KMS-11 (cell line): ENCODE data around the gene VASP.

ENCODE experiments used
- H2AFZ ChIP-seq: fragments of 200-600 bp; sonication (generic); 2 replicates; pipeline ENCODE4 v1.6.1; 2016; ENCODE audit warnings: antibody characterized with exemption, mixed run types, low read depth
- H3K27ac ChIP-seq: fragments of 200-600 bp; sonication (generic); 2 replicates; pipeline ENCODE4 v1.6.1; 2016; ENCODE audit warnings: mild to moderate bottlenecking, mixed run types
- H3K27me3 ChIP-seq: fragments of 200-600 bp; sonication (generic); 2 replicates; pipeline ENCODE4 v1.6.1; 2017; ENCODE audit warnings: mild to moderate bottlenecking, low read depth, mixed run types, moderate library complexity; ENCODE audit not compliant: insufficient read depth
- H3K36me3 ChIP-seq: fragments of 200-600 bp; sonication (generic); 2 replicates; pipeline ENCODE4 v1.6.1; 2017; ENCODE audit warnings: mild to moderate bottlenecking, mixed run types; ENCODE audit not compliant: insufficient read depth
- H3K4me1 ChIP-seq: fragments of 200-600 bp; sonication (generic); 2 replicates; pipeline ENCODE4 v1.6.1; 2016; ENCODE audit warnings: mild to moderate bottlenecking, low read depth, mixed run types; ENCODE audit not compliant: poor library complexity, severe bottlenecking
- H3K4me2 ChIP-seq: fragments of 200-600 bp; sonication (generic); 2 replicates; pipeline ENCODE4 v1.7.0; 2016; ENCODE audit warnings: mild to moderate bottlenecking, mixed run types
- H3K4me3 ChIP-seq: fragments of 200-600 bp; sonication (generic); IDR thresholded peaks from 2 replicates; pipeline ENCODE4 v1.6.1; 2017; ENCODE audit warnings: low read depth, low read length, mixed read lengths; ENCODE audit not compliant: insufficient read depth
- H3K79me2 ChIP-seq: fragments of 200-600 bp; sonication (generic); 2 replicates; pipeline ENCODE4 v1.6.1; 2016; ENCODE audit warnings: low read depth, mixed run types; ENCODE audit not compliant: insufficient read depth
- H3K9ac ChIP-seq: fragments of 200-600 bp; sonication (generic); 2 replicates; pipeline ENCODE4 v1.6.1; 2016; ENCODE audit warnings: mild to moderate bottlenecking, mixed run types
- H4K20me1 ChIP-seq: fragments of 200-600 bp; sonication (generic); 2 replicates; pipeline ENCODE4 v1.6.1; 2016; ENCODE audit warnings: mild to moderate bottlenecking, mixed run types; ENCODE audit not compliant: insufficient read depth
- TF ChIP-seq, protein P1 (sequence below): fragments of 200-600 bp; sonication (generic); conservative IDR thresholded peaks from 2 replicates; pipeline ENCODE4 v1.6.1; 2017; ENCODE audit warnings: low read depth, mild to moderate bottlenecking, antibody characterized with exemption, low read length, moderate library complexity, mixed read lengths

VASP gene

DNA sequence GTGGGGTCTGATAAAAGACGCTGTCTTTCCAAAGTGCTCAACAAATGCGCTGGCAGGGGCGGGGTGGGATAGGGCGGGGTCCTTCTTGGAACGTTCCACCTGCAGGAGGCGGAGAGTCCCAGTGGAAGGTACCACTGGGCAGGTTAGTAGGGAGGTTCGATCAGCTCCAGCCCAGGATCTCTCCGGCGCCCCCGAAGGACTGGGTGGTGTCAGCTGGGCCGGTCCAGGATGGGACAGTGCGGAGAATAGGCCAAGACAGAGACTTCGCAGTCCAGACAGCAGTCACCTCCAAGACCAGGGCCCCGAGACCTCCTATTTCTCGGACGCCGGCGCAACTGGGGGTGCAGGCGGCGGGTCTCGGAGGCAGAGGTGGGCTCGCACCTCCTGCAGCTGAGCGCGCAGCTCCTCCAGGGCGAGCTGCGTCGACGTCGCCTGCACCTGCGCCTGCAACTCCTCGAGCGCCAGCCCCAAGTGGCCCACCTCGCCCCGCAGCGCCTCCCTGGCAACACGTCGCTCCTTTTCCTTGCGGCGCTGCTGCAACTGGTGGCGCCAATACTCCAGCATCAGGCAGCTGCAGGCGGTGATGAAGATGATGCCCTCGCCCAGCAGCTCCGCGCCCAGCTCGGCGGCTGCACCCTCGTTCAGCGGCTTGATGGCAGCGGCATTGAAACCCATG lies 21.6 kb downstream of the VASP start:
- Histone ChIP-seq H3K27ac (no peak overlapping the region), H3K4me2 (no peak overlapping the region), H3K79me2 (no peaks in the 10 kb centered on the region), H2AFZ (no peak overlapping the region), H3K4me1 (no peaks in the 10 kb centered on the region), H3K9ac (no peak overlapping the region), H3K4me3 (no peak overlapping the region), H3K36me3 (no peaks in the 10 kb centered on the region), H4K20me1 (no peaks in the 10 kb centered on the region), H3K27me3 (no peaks in the 10 kb centered on the region)
- TF ChIP-seq, protein P1, sequence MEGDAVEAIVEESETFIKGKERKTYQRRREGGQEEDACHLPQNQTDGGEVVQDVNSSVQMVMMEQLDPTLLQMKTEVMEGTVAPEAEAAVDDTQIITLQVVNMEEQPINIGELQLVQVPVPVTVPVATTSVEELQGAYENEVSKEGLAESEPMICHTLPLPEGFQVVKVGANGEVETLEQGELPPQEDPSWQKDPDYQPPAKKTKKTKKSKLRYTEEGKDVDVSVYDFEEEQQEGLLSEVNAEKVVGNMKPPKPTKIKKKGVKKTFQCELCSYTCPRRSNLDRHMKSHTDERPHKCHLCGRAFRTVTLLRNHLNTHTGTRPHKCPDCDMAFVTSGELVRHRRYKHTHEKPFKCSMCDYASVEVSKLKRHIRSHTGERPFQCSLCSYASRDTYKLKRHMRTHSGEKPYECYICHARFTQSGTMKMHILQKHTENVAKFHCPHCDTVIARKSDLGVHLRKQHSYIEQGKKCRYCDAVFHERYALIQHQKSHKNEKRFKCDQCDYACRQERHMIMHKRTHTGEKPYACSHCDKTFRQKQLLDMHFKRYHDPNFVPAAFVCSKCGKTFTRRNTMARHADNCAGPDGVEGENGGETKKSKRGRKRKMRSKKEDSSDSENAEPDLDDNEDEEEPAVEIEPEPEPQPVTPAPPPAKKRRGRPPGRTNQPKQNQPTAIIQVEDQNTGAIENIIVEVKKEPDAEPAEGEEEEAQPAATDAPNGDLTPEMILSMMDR: no peak

DNA sequence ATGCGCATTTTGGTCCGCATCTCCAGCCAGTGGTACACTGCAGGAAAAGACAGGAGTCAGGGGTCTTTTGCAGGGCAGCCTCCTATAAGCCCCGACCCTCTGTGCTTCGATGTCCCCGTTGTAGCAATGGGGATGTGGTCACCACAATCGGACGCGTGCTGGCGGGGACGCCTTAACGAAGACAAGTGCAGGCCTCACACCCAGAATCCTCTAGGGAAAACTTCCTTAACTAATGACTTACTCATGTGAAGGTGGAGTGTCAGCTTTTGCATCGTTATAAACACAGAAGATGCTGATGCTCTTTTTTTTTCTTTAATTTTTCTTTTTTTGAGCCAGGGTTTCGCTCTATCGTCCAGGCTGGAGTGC lies 22.1 kb downstream of the VASP start:
- TF ChIP-seq, protein P1: no peak
- Histone ChIP-seq H4K20me1 (no peaks in the 10 kb centered on the region), H3K79me2 (no peaks in the 10 kb centered on the region), H3K36me3 (no peaks in the 10 kb centered on the region), H3K4me3 (no peak overlapping the region), H3K4me1 (no peaks in the 10 kb centered on the region), H3K27me3 (no peaks in the 10 kb centered on the region), H3K27ac (no peak overlapping the region), H3K4me2 (no peak overlapping the region), H2AFZ (no peak overlapping the region), H3K9ac (no peak overlapping the region)

DNA sequence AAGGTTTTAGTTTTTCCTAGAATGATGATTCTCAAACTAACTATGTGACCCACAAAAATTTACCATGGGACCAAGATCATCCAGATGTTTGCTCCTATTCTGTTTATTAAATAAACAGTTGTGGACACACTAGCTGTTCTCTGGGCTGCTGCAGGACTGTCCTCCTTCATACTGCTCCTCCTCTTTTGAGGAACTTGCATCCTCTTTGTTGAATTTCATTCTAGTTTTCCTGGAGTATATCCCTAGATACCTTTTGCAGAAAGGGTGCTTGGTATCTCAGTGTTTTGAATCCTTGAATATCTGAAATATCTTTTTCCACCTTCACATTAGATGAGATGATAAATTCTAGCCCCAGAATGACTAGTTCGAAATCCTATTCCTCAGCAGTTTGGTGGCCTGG lies 24.1 kb downstream of the VASP start:
- TF ChIP-seq, protein P1: no peak
- Histone ChIP-seq H3K27ac (no peak overlapping the region), H3K36me3 (no peaks in the 10 kb centered on the region)

DNA sequence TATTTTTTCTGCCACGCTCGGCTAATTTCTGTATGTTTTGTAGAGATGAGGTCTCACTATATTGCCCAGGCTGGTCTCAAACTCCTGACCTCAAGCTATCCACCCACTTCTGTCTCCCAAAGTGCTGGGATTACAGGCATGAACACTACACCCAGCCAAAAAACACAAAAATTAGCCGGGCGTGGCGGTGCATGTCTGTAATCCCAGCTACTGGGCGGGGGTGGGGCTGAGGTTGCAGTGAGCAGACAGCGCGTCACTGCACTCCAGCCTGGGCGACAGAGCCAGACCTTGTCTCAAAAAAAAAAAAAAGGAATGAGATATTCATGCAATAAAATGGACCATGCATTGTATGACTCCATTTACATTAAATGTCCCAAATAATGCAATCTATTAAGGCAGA lies 32.2 kb downstream of the VASP start:
- H2AFZ ChIP-seq: no peak overlapping the region
- H4K20me1 ChIP-seq: no peaks in the 10 kb centered on the region

More for the DNA sequence above, 24.1 kb downstream of the VASP start:
- H2AFZ ChIP-seq: no peak overlapping the region
- H3K79me2 ChIP-seq: no peaks in the 10 kb centered on the region
- H3K4me3 ChIP-seq: no peak overlapping the region
- H4K20me1 ChIP-seq: no peaks in the 10 kb centered on the region
- no peaks in the 10 kb centered on the region for H3K27me3 ChIP-seq
- no peak overlapping the region for H3K9ac ChIP-seq
- H3K4me2 ChIP-seq: no peak overlapping the region
- H3K4me1 ChIP-seq: no peaks in the 10 kb centered on the region

More for the DNA sequence above, 32.2 kb downstream of the VASP start:
- Histone ChIP-seq H3K4me2 (no peak overlapping the region), H3K4me1 (no peaks in the 10 kb centered on the region), H3K27ac (no peak overlapping the region), H3K27me3 (no peaks in the 10 kb centered on the region), H3K4me3 (no peak overlapping the region), H3K9ac (no peak overlapping the region), H3K79me2 (no peaks in the 10 kb centered on the region), H3K36me3 (no peaks in the 10 kb centered on the region)
- TF ChIP-seq, protein P1: no peak
